ENCODE data around the gene SLC6A3.
"Not testable (repeated sequence)": the region's sequence is repeated elsewhere in the genome, so short reads cannot be mapped to it uniquely, and the experiment has no call there.

The SLC6A3 gene

GRCh38 chr5:1363581-1363980 lies 81.7 kb downstream of the SLC6A3 start:
- TF ChIP-seq CTCF (IDR thresholded peaks at IDR 0.05) = no peak
- Histone ChIP-seq H3K27ac (no peak overlapping the region), H3K4me3 (no peak overlapping the region)
- DNase-seq (ENCODE audit: low spot score) = no peak

DNA sequence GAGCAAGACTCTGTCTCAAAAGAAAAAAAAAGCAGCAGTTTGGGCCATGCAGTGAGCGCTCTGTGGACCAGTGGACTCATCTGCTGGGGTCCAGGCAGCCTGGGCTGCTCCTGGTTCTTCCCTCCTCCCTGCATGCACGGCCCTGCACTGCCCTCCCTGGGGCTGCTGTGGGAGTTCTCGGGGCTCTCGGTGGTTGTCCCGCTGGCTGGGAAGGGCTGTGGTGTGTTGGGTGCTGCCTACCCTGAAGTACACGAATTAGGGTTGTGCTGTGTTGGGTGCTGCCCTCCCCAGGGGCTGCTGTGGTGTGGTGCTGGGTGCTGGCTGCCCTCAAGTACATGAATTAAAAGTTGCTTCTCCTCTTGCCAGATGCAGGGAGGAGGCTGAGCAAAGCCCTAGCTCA lies 82.1 kb downstream of the SLC6A3 start:
- no peak for TF ChIP-seq CTCF (IDR thresholded peaks at IDR 0.05)
- Histone ChIP-seq H3K4me3 (no peak overlapping the region), H3K27ac (no peak overlapping the region)
- no peak for DNase-seq (ENCODE audit: low spot score)

DNA sequence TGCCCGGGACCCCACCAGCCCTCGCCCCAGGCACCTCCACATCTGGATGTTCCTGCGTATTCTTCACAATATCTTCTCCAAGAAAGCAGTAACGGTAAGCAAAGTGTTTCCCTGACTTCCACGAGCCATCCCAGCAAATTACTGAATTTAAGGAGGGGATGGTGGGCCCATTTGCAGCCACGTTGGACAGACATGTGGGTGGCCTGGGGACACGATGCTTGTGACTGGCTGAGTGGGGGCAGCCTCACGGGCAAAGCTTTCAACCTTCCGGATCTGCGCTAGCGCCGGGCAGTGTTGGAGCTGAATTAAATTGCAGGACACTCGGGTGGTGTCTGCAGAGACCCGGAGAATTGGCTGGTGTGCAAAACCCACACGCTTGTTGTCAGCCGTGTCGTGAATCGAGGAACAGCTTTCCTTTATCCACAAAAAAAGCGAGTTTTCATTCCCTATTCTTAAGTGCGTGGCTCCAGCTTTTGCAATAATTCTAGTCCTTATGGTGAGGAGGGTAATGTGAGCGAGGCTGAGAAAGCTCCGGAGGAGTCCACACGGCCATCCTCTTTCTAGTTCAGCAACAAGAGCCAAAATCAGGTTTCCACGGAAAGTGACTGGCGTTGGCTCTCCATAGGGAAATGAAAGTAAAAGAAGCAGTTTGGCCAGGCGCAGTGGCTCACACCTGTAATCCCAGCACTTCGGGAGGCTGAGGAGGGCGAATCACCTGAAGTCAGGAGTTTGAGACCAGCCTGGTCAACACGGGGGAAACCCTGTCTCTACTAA lies 82.8 kb downstream of the SLC6A3 start:
- Histone ChIP-seq H3K4me3 (no peak overlapping the region), H3K27ac (no peak overlapping the region)
- DNase-seq (ENCODE audit: low spot score) = no peak
- TF ChIP-seq CTCF (IDR thresholded peaks at IDR 0.05) = no peak

DNA sequence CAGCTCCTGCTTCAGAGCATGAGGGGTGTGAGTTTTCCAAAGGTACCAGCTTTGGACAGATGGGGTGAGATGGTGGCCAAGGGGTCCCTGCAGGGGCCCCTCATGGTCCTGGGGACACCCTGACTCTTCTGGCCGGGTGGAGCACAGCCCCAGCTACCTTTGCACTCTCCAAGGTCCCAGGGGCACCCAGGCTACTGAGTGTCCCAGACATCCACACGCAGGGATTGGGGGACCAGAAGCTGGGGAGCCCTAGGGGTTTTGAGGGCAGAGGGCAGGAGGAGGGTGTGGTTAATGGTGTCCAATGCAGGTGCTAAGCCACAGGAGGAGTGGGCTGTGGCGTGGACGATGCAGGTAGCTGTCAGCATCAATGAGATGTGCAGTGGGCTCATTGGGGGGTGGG lies 84.4 kb downstream of the SLC6A3 start:
- no peak for TF ChIP-seq CTCF (IDR thresholded peaks at IDR 0.05)
- Histone ChIP-seq H3K4me3 (no peak overlapping the region), H3K27ac (no peak overlapping the region)
- no peak for DNase-seq (ENCODE audit: low spot score)

- not testable (repeated sequence) for DNase-seq (ENCODE audit: low spot score); H3K4me3 ChIP-seq; H3K27ac ChIP-seq
Measured at GRCh38 chr5:1360367-1360766, 84.9 kb downstream of the SLC6A3 start.

- TF ChIP-seq CTCF (IDR thresholded peaks at IDR 0.05) = no peak
- no peak overlapping the region for H3K27ac ChIP-seq
- no peak for DNase-seq (ENCODE audit: low spot score)
- H3K4me3 ChIP-seq = no peak overlapping the region
Measured at GRCh38 chr5:1359713-1360112, 85.5 kb downstream of the SLC6A3 start.

GRCh38 chr5:1359031-1359645 lies 86.1 kb downstream of the SLC6A3 start:
- Histone ChIP-seq H3K4me3 (no peak overlapping the region), H3K27ac (no peak overlapping the region)
- no peak for TF ChIP-seq CTCF (IDR thresholded peaks at IDR 0.05)
- no peak for DNase-seq (ENCODE audit: low spot score)

Measured in coronary artery (tissue), 2 donors.